NCI-H460 (cell line): ENCODE measurements around the gene ATP6V0D1. TPM values are rescaled to one million over a fixed set of nuclear protein-coding genes. Genes with fewer than 3 reads are reported as not detected.
A peak's percentile ranks its signal among the peaks of the same experiment; 100 is the strongest.

Experiments
- DNase-seq: peaks from one replicate; pipeline ENCODE4 v3.0.0-alpha.2; 2016; ENCODE audit warnings: low read depth; ENCODE audit errors: extremely low read depth
- total RNA-seq: library from RNA; depleted of rRNA; stranded (reverse); fragments of >200 nt; shearing (Covaris generic); gene quantifications from 2 replicates; pipeline ENCODE4 v1.2.3, GENCODE V29; 2014

ATP6V0D1 gene
- total RNA-seq, 1 experiment from 2014 or later = 66.7 TPM

DNA sequence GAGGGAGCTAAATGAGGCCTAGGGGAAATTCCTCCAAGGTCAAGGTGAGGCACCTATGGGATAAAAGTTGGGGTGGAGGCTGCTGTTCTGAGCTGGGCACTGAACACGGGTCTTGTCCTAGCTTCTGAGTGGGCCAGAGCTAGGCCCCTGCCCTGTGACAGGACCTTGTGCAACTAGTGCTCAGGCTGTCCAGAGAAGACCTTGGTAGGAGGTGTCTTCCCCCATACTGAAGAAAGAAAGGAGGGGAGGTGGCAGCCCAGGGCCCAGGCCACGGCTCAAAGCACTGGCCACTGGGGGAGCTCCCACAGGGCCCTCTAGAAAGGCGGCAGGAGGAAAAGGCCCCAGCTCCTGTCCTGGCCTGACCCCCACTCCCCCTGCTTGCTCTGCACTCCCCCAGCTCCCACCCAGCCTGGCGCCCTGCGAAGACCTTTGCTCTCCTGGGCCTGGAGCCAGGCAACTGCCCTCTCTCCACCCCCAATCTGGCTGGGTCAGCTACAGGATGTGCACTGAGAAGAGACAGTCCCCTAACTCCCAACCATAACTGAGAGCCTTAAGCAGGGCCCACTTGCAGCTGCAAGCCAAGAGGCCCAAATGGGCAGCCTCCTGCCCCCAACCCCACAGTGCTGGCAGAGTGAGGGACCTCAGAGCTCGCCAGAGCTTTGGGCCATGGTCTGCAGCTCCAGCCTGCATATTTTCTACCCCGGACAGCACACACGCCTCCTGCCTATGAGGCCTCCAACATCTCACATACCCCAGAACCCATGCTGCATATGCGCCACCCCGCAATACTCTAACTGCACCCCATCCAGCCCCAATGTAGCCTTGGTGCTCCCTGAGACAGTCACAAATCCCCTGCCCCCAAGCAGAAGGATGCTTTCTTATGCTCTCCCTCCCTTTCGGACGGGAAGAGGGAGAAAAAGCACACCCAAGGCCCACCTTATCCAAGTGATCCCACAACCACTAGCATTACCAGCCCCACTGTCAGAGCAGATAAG, 34.7 kb downstream of the ATP6V0D1 start:
- no peak for DNase-seq

DNA sequence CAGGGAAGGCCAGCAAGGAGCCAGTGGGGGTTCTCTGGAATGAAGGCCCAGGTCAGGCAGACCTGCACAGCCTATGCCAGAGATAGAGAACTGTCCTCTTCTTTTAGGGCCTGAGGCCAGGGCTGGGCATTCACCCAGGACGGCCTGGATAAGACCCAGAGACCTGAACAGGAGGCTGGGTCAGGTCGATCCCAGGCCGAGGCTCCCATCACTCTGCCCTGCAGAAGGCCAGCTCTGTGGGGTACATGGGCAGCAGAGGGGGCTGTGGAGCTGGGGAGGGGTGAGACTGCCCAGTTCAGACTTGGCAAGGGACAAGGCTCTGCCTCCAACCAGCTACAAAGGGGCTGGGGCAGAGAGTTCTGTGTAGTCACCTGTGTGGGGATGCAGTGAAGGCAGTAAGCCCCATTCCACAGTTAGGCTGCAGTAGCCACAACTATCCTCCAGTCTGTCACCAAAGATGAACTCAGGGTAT, 35.5 kb downstream of the ATP6V0D1 start:
- no peak for DNase-seq

DNA sequence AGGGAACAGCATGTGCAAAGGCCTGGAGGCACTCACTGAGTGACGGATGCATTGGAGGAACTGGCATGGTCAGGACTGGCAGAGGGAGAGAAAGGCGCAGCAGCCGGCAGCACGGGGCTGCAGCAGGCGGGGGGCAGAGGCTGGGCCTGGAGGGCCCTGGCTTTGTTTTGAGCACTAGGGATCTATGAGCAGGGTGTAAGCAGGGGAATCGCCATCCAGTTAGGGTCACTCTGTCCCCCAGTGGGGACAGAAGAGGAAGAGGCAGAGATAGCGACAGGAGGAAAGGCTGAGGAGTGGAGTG, 35.9 kb downstream of the ATP6V0D1 start:
- DNase-seq = no peak

DNA sequence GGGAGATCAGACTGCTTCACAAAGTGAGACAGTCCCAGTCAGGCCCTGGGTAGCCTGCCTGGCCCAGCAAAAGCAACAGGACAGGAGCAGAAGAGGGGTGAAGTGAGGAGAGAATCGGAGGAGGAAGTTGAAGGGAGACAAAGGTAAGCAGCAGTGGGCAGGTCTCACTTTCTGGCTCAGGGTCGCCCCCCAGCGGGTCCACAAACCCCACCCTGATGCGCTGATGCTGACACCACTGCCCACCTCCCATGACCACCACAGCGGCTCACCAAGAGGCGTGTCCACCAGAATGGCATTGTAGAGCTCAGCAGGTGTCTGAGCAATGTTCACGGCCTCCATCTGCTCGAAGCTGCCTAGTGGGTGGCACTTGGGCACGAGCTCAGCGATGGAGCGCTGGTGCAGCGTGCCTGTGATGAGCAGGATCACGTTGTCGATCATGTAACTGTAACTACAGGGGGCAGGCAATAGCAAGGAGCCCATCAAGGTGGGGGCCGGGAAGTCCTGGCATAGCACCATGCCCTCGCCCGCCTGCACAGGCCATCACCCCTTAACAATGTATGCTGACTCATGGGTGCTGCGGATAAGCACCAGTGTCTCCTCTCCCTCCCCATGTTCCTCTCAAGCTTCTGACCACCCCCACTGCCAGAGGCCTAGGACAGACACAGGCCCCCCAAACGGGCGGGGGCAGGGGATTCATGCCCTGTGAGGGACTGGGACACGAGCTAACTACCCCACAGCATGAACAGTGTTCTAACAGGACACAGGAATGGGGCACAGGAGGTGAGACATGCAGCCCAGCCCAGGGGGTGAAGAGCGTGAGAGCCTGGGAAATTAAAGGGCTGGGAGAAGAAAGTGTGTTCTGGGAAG, 36.5 kb downstream of the ATP6V0D1 start:
- DNase-seq = no peak

DNA sequence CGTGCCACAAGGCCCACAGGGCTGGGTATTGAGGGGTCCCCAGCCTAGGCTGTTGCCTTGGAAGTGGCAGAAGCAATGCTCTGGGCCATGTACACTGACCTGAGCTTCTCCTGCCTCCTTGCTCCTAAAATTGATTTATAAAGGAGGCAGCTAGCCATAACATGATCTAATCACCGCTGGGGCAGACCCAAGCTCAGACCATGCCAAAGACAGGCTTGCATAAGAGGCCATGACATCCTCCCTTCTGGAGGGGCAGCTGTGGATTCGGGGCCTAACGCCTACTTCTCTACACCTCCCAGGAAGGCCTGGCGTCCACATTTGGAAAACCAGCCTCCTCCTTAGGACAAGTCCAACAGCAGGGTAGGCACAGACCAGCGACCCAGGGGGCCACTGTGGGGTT, 37.7 kb downstream of the ATP6V0D1 start:
- DNase-seq = no peak

DNA sequence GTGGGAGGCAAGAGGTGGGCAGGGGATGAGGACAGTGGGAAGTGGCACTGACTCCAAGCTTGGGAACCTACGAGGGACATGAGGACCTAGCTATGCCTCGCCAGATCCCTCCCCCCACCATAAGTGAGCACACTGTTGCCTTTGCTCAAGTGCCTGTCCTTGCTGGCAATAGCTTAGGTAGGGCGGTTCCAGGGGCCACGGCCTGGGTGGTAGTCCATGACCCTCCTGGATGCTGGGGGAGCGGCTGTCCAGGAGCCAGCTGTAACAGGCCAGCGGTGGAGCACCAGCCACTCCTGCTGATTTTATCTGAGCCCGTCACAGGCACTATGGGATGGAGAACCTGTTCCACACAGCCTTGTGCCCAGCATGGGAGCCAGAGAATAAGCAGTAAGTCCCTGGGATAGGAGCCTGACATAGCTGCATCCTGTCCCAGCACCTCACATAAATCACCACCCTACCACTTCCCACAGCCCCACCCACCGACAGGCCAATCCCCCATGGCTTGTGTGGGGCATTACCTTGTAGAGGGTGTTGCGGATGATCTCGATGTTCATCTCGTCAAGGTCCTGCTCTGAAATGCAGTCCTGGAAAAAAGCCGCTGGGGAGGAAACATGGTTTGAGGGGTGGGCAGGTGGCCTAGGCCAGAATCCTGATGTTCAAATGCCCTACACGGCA, 38.2 kb downstream of the ATP6V0D1 start:
- no peak for DNase-seq

DNA sequence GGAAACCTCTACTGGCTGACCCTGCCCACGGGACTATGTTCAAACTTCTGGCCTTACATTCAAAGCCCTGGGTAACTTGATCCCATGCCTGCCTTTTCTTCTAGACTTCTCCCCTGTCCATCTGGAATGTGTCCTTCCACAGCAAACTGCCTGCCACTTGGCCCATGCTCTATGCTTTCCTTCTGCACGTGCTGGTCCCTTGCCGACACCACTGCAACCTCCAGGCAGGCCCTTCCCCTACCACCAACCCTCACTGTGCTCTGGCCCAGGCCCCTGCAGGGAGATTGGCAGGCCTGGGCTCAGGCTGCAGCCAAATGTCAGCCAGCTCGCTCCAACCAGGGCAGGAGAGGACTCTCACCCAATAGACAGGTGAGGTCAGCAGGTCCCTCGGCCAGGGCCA, 39.0 kb downstream of the ATP6V0D1 start:
- no peak for DNase-seq

DNA sequence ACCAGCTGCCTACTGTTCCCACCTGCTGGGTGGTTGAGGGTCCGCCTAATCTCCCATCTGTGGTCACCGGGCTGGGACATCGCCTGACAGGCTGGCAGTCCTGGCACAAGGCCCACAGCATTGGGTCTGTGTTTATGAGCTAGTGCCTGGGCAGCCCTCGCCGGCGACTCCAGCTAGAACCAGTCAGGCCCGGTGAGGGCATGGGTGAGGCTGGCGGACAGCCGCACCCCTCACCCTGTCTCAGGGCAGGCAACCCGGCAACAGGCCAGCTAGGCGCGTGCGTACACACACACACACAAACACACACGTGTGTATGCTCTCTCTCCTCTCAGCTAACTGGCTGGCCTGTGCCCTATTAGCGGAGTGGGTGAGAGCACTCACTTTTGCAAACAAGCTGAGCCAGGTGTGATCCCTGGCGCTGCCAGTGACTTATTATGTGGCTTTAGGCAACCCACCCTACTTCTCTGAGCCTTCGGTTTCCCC, 39.6 kb downstream of the ATP6V0D1 start:
- DNase-seq = no peak

DNA sequence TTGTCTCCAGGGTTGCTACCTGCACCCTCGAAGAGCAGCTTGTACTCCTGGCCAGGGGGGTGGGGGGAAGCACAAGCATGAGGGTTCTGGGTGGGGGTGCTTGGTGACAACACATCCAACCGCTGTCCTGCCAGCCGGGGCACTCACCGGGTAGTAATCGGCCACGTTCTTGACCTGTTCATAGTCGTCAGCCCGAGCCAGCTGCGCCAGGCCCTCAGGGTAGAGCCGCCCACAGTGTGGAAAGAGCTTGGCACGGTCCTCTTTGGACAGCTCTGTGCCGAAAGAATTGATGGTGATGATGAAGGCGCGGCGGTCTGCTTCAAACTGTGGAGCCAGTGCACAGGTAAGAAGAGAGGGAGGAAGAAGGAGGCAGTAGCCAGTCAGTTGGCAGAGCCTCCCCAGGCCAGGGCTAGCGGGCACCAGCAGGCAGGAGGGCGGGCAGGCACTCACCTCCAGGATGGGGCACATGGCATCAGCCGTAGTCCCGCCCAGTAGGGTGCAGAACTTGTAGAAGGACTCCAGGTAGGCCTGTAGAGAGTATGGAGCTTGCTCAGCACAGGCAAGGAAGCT, 42.0 kb downstream of the ATP6V0D1 start:
- DNase-seq = no peak

DNA sequence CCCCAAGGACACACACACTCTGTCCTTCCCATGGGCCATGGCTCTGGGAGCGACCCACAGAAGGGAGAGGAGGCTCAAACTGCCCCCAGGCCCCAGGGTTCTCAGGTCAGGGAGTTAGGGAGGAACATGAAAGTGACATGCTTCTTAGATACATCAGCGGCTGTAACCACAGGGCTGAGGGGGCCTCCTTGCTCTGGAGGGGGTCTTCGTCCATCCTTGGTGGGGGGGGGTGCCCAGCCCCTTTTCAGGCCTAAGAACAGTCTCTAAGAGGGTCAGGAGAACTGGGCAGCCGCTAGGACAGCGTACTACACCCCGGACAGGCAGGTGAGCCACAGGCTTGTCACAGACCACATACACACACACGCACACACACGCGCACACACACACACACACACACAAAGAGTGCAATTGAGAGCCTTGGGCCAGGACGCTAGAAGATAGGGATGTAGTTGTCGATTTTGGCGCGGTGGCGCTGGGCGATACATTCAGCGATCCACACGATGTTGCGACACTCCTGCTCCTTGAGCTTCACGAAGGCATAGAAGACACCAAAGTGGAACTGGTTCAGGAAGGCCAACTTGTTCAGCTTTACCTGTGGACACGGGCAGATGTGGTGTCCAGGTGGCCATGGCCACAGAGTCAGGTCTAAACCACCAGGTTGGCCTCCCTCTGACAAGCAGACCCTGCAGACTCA, 42.7 kb downstream of the ATP6V0D1 start:
- DNase-seq = no peak

DNA sequence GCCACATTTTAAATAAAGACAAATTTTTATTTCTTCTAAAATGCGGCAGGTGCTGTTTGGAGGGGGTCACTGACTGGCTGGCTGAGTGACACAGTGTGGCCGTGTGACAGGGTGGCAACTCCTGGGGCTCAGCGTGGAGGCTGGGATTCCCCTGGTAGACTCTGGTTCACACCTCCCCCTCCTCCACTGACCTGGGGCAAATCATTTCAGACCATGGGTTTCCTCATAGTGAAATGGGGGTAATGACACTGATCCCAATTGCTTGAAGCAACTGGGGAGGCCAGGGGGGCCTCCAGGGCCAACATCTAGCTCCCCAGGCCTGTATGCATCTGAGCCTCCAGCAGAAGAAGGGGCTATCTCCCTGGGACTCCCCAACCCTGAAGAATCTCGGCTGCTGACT, 43.4 kb downstream of the ATP6V0D1 start:
- no peak for DNase-seq

DNA sequence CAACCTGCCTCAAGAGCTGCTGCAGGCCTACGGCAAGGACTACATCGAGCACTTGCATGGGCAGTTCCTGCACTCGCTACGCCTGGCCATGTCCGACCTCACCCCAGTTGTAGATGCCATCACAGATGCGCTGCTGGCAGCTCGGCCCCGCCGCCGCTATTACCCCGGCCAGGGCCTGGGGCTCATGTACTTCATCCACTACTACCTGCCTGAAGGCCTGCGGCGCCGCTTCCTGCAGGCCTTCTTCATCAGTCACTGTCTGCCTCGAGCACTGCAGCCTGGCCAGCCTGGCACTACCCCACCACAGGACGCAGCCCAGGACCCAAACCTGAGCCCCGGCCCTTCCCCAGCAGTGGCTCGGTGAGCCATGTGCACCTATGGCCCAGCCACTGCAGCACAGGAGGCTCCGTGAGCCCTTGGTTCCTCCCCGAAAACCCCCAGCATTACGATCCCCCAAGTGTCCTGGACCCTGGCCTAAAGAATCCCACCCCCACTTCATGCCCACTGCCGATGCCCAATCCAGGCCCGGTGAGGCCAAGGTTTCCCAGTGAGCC, 44.2 kb downstream of the ATP6V0D1 start:
- no peak for DNase-seq

DNA sequence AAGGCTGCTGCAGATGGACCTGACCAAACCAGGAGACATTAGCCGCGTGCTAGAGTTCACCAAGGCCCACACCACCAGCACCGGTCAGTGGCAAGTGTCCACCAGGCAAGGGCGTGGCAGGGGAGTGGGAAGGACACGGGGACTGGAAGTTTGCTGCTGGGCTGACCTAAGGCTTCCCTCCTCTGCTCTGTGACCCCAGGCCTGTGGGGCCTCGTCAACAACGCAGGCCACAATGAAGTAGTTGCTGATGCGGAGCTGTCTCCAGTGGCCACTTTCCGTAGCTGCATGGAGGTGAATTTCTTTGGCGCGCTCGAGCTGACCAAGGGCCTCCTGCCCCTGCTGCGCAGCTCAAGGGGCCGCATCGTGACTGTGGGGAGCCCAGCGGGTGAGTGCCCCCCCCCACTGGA, 45.2 kb downstream of the ATP6V0D1 start:
- DNase-seq = no peak

DNA sequence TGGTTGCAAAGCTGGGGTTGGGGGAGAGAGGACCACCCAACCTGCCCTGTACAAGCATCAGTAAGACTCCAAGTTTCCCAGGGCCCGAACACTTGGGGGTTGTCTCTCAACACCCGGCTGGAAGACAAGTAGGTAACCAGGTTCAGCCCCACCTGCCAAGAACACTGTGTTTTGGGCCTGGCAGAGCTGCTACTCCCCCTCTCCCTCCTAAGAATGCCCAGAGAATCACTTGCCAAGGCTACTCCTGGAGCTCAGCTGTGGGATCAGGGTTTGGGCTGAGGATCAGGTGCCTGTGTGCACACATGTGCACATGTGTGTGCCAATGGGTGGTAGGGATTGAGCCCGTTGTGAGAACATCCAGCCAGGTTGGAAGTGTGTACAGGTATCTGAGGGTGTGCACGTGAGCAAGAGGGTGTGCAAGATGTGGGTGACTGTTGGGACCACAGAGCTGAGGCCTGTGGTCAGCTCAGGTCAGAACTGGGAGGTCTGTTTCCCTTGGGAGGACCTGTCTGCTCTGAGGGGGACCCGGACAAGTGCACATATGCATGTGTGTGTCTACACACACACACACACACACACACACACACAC, 47.7 kb downstream of the ATP6V0D1 start:
- no peak for DNase-seq

DNA sequence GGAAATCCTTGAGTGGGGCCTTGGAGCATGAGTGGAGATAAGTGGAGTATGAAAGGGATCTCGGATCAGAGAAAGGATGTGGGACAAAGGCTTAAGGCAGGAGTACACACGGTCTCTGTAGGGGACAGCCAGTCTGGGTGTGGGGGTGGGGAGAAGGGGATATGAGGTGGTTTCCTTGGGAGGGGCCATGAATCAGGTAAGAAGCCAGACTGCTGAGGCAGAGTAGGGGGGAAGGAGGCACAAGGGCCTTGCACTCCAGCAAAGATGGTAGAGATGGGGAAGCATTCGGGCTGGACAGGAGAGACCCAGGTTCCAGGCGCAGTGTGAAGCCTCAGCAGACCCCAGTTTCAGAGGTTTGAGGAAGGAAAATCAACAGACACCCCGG, 48.5 kb downstream of the ATP6V0D1 start:
- no peak for DNase-seq

DNA sequence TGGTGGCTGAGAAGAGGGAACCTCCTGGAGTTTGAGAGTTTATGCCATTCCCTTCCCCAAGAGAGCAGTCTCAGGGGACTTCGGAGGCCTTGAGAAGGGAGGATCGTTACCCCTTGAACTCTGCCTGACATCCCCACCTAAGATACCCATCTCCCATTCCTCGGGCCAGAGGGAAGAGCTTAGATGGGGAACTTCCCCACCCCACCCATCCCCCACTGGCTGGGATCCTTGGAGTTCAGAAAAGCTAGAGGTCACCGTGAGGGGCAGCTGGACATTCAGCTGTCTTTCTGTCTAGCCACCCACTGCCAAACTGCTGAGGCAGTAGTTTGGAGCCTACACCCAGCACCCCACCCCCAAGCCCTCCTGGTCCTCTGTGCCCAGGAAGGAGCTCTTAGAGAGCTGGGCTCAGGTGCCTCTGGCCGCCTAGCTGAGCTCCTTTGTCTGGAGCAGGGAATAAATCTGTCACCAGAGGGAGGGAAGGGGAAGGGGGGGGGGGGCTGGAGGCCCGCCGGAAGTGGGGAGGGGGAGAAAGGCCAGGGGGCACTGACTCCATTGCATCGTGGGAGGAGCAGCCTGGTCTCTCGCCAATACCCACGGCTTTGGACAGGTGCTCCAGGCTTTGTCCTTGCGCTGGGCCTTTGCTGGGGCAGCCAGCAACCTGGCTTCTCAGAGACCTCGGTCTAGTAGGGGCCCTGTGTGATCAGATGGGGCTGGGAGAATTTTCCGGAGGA, 49.0 kb downstream of the ATP6V0D1 start:
- DNase-seq = no peak

DNA sequence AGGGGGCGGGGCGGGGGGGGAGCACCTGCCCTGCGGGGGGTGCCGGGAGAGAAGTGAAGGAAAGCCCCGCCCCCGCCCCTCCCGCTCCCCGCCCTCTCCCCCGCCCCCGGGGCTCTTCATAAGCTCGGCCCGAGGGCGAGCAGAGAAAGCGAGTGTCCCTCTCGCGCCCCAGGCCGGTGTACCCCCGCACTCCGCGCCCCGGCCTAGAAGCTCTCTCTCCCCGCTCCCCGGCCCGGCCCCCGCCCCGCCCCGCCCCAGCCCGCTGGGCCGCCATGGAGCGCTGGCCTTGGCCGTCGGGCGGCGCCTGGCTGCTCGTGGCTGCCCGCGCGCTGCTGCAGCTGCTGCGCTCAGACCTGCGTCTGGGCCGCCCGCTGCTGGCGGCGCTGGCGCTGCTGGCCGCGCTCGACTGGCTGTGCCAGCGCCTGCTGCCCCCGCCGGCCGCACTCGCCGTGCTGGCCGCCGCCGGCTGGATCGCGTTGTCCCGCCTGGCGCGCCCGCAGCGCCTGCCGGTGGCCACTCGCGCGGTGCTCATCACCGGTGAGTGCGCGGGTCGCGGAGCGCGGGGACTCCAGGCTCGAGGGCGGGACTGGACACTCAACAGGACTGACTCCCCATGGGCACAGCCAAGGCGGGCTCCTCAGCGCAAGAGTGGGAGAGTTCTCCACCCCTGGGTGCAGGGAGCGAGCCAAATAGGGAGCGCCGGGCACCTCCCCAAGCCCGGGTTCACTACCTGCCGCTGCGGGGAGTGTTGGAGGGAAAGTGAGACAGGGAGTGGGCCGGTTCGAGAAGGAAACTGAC, 49.8 kb downstream of the ATP6V0D1 start, which contains the start of gene HSD11B2:
Gene HSD11B2, plus strand, starts transcription at position 145 of the 798 bp plus-strand sequence. Its CDS starts 128 bp downstream, at position 273.
- DNase-seq = peak; percentile 66
